H9 (cell line): ENCODE data around the gene SDHC. TPM values are rescaled to one million over a fixed set of nuclear protein-coding genes. Genes with fewer than 3 reads are reported as not detected.

Source experiments
- DNase-seq: peaks from one replicate; pipeline ENCODE4 v3.0.0-alpha.2; 2017
- H2AFZ ChIP-seq: one replicate; pipeline ENCODE4 v1.6.1; 2013; ENCODE audit warnings: mild to moderate bottlenecking, low read length, control low read depth, moderate library complexity
- H2AK5ac ChIP-seq: 2 replicates; pipeline ENCODE4 v1.6.1; 2013; ENCODE audit warnings: low read length, control low read depth, mixed read lengths; ENCODE audit not compliant: insufficient read length
- H2BK120ac ChIP-seq: one replicate; pipeline ENCODE4 v1.6.1; 2013; ENCODE audit warnings: low read depth, mild to moderate bottlenecking, low read length, control low read depth, inconsistent platforms; ENCODE audit not compliant: poor library complexity, severe bottlenecking
- H2BK12ac ChIP-seq: 2 replicates; pipeline ENCODE4 v1.6.1; 2013; ENCODE audit warnings: low read length, control low read depth, mixed read lengths, low read depth; ENCODE audit not compliant: insufficient read length
- H2BK15ac ChIP-seq: 2 replicates; pipeline ENCODE4 v1.6.1; 2013; ENCODE audit warnings: low read depth, low read length, control low read depth
- H2BK20ac ChIP-seq: one replicate; pipeline ENCODE4 v1.6.1; 2013; ENCODE audit warnings: low read depth, mild to moderate bottlenecking, low read length, control low read depth, inconsistent platforms; ENCODE audit not compliant: poor library complexity, severe bottlenecking
- H2BK5ac ChIP-seq: 2 replicates; pipeline ENCODE4 v1.6.1; 2013; ENCODE audit warnings: low read length, control low read depth, mixed read lengths; ENCODE audit not compliant: insufficient read length
- H3K14ac ChIP-seq: 2 replicates; pipeline ENCODE4 v1.6.1; 2013; ENCODE audit warnings: low read length, control low read depth; ENCODE audit not compliant: insufficient read depth
- H3K18ac ChIP-seq: 2 replicates; pipeline ENCODE4 v1.6.1; 2013; ENCODE audit warnings: low read depth, mild to moderate bottlenecking, mixed read lengths, low read length, control low read depth; ENCODE audit not compliant: insufficient read length
- H3K23ac ChIP-seq: 2 replicates; pipeline ENCODE4 v1.6.1; 2013; ENCODE audit warnings: low read length, control low read depth, mixed read lengths, low read depth; ENCODE audit not compliant: insufficient read length
- H3K23me2 ChIP-seq: 2 replicates; pipeline ENCODE4 v1.6.1; 2013; ENCODE audit warnings: low read depth, mild to moderate bottlenecking, mixed read lengths, low read length, control low read depth; ENCODE audit not compliant: insufficient read length, poor library complexity, severe bottlenecking
- H3K27ac ChIP-seq: 2 replicates; pipeline ENCODE4 v1.5.1; 2013; ENCODE audit warnings: low read length, control low read depth, mixed read lengths, low read depth; ENCODE audit not compliant: insufficient read length
- H3K27me3 ChIP-seq: 2 replicates; pipeline ENCODE4 v1.6.1; 2013; ENCODE audit warnings: low read length, control low read depth, inconsistent platforms; ENCODE audit not compliant: insufficient read depth
- H3K4ac ChIP-seq: 2 replicates; pipeline ENCODE4 v1.6.1; 2013; ENCODE audit warnings: low read depth, mild to moderate bottlenecking, control low read depth, inconsistent platforms, low read length, moderate library complexity
- H3K4me1 ChIP-seq: 2 replicates; pipeline ENCODE4 v1.6.1; 2013; ENCODE audit warnings: low read length, control low read depth, inconsistent platforms; ENCODE audit not compliant: insufficient read depth
- H3K4me2 ChIP-seq: 2 replicates; pipeline ENCODE4 v1.6.1; 2013; ENCODE audit warnings: low read length, control low read depth, mixed read lengths; ENCODE audit not compliant: insufficient read length, insufficient read depth
- H3K56ac ChIP-seq: 2 replicates; pipeline ENCODE4 v1.6.1; 2013; ENCODE audit warnings: low read depth, mild to moderate bottlenecking, mixed read lengths, low read length, control low read depth; ENCODE audit not compliant: insufficient read length
- H3K79me1 ChIP-seq: 2 replicates; pipeline ENCODE4 v1.6.1; 2013; ENCODE audit warnings: low read depth, mild to moderate bottlenecking, moderate library complexity, low read length, control low read depth, inconsistent platforms; ENCODE audit not compliant: insufficient read depth, poor library complexity, severe bottlenecking
- H3K79me2 ChIP-seq: 2 replicates; pipeline ENCODE4 v1.6.1; 2013; ENCODE audit warnings: low read length, control low read depth, inconsistent platforms; ENCODE audit not compliant: insufficient read depth
- H3K9ac ChIP-seq: 2 replicates; pipeline ENCODE4 v1.6.1; 2013; ENCODE audit warnings: low read length, control low read depth, mixed read lengths; ENCODE audit not compliant: insufficient read length; ENCODE audit errors: extremely low read depth
- H3K9me3 ChIP-seq: one replicate; pipeline ENCODE4 v1.6.1; 2013; ENCODE audit warnings: low read depth, low read length, inconsistent platforms; ENCODE audit not compliant: control insufficient read depth
- H3T11ph ChIP-seq: one replicate; pipeline ENCODE4 v1.6.1; 2013; ENCODE audit warnings: mild to moderate bottlenecking, low read length, control low read depth, inconsistent platforms
- H4K20me1 ChIP-seq: one replicate; pipeline ENCODE4 v1.6.1; 2013; ENCODE audit not compliant: control insufficient read depth, insufficient read length, insufficient read depth
- H4K5ac ChIP-seq: 2 replicates; pipeline ENCODE4 v1.6.1; 2013; ENCODE audit warnings: low read depth, mild to moderate bottlenecking, mixed read lengths, low read length, control low read depth; ENCODE audit not compliant: insufficient read length
- H4K8ac ChIP-seq: replicated peaks from 2 replicates; pipeline ENCODE4 v1.6.1; 2013; ENCODE audit warnings: low read length, control low read depth, mixed read lengths, low read depth; ENCODE audit not compliant: insufficient read length
- H4K91ac ChIP-seq: 2 replicates; pipeline ENCODE4 v1.6.1; 2013; ENCODE audit warnings: low read depth, mild to moderate bottlenecking, moderate library complexity, mixed read lengths, low read length, control low read depth; ENCODE audit not compliant: insufficient read length
- H3K27ac Mint-ChIP-seq, 3 experiments: 2 replicates in 2 of 3; 3 replicates in 1 of 3; pipeline ENCODE4 v1.8.0; 2020 to 2021; ENCODE audit warnings: mixed read lengths in 3 of 3, mild to moderate bottlenecking in 1 of 3, moderate library complexity in 1 of 3
- H3K27me3 Mint-ChIP-seq: 2 replicates; pipeline ENCODE4 v1.8.0; 2021; ENCODE audit warnings: low read depth, mild to moderate bottlenecking, moderate library complexity, mixed read lengths
- H3K36me3 Mint-ChIP-seq, 3 experiments: 2 replicates in 2 of 3; 3 replicates in 1 of 3; pipeline ENCODE4 v1.8.0; 2020 to 2021; ENCODE audit warnings: low read depth in 3 of 3, mixed read lengths in 3 of 3; ENCODE audit not compliant: insufficient read depth in 1 of 3
- H3K4me1 Mint-ChIP-seq, 2 experiments: 2 replicates each; pipeline ENCODE4 v1.8.0; 2020; ENCODE audit warnings: mixed read lengths in 2 of 2
- H3K4me3 Mint-ChIP-seq, 2 experiments: 2 replicates in 1 of 2; 3 replicates in 1 of 2; pipeline ENCODE4 v1.8.0; 2020 to 2021; ENCODE audit warnings: mild to moderate bottlenecking in 2 of 2, mixed read lengths in 2 of 2, moderate library complexity in 1 of 2
- H3K9me3 Mint-ChIP-seq, 2 experiments: 2 replicates in 1 of 2; 3 replicates in 1 of 2; pipeline ENCODE4 v1.8.0; 2020; ENCODE audit warnings: mild to moderate bottlenecking in 2 of 2, mixed read lengths in 2 of 2, moderate library complexity in 1 of 2
- WGBS: extraction: QIAGEN DNeasy Blood & Tissue Kit; methylation state at CpG from one replicate; pipeline ENCODE4 v1.1.7; 2013; ENCODE audit warnings: missing lambda C conversion rate, low lambda C conversion rate, mixed read lengths; ENCODE audit not compliant: insufficient read length; ENCODE audit errors: extremely low coverage; 5-methylcytosine and 5-hydroxymethylcytosine counted together
- total RNA-seq: library from RNA; stranded (reverse); gene quantifications from 2 replicates; pipeline ENCODE4 v1.2.1, GENCODE V29; 2021
- TF ChIP-seq, protein P1 (sequence below): fragments of 200-600 bp; sonication (generic); conservative IDR thresholded peaks from 3 replicates; pipeline ENCODE4 v1.8.0; 2021; ENCODE audit warnings: antibody characterized with exemption, mild to moderate bottlenecking

Gene SDHC
- total RNA-seq, 1 experiment from 2014 or later, result 198 TPM

- H3K36me3 Mint-ChIP-seq, result peaks cover 4 to 20% (median 9%) of the 10 kb centered on the region in 3 experiments; a peak in 6 of 7 replicates
- Histone ChIP-seq H3T11ph (no peak overlapping the region), H3K79me2 (no peaks in the 10 kb centered on the region), H3K56ac (no peak overlapping the region), H3K4me1 (no peaks in the 10 kb centered on the region), H3K18ac (no peak overlapping the region), H4K8ac (no peak overlapping the region), H3K23me2 (no peaks in the 10 kb centered on the region), H3K79me1 (no peaks in the 10 kb centered on the region), H4K5ac (no peak overlapping the region), H4K91ac (no peak overlapping the region), H3K9me3 (no peaks in the 10 kb centered on the region), H3K4ac (no peak overlapping the region), H2AFZ (no peak overlapping the region), H3K23ac (no peak overlapping the region), H4K20me1 (no peaks in the 10 kb centered on the region), H2BK5ac (no peak overlapping the region), H2BK15ac (no peak overlapping the region), H2BK20ac (no peak overlapping the region), H2BK120ac (no peak overlapping the region), H3K27ac (no peak overlapping the region), H3K4me2 (no peak overlapping the region), H2BK12ac (no peak overlapping the region), H3K9ac (no peak overlapping the region), H3K14ac (no peak overlapping the region), H2AK5ac (no peak overlapping the region), H3K27me3 (no peaks in the 10 kb centered on the region)
- DNase-seq, result no peak
- no peaks in the 10 kb centered on the region for H3K9me3 Mint-ChIP-seq
- H3K27me3 Mint-ChIP-seq, result no peaks in the 10 kb centered on the region
- WGBS, result no CpG with 5 or more reads among the region's 1 CpG
- no peak overlapping the region for H3K27ac Mint-ChIP-seq
- no peak overlapping the region for H3K4me3 Mint-ChIP-seq
- TF ChIP-seq, protein P1, sequence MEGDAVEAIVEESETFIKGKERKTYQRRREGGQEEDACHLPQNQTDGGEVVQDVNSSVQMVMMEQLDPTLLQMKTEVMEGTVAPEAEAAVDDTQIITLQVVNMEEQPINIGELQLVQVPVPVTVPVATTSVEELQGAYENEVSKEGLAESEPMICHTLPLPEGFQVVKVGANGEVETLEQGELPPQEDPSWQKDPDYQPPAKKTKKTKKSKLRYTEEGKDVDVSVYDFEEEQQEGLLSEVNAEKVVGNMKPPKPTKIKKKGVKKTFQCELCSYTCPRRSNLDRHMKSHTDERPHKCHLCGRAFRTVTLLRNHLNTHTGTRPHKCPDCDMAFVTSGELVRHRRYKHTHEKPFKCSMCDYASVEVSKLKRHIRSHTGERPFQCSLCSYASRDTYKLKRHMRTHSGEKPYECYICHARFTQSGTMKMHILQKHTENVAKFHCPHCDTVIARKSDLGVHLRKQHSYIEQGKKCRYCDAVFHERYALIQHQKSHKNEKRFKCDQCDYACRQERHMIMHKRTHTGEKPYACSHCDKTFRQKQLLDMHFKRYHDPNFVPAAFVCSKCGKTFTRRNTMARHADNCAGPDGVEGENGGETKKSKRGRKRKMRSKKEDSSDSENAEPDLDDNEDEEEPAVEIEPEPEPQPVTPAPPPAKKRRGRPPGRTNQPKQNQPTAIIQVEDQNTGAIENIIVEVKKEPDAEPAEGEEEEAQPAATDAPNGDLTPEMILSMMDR, result no peak
- no peaks in the 10 kb centered on the region for H3K4me1 Mint-ChIP-seq
Measured at GRCh38 chr1:161351482-161351881, 37.3 kb downstream of the SDHC start.
